ENCODE results near the gene GGTA1.

- no peak for TF ChIP-seq CTCF (IDR thresholded peaks at IDR 0.05; ENCODE audit: low read depth, low read length, poor library complexity, severe bottlenecking)
- TF ChIP-seq EZH2phosphoT487 (IDR thresholded peaks at IDR 0.05; ENCODE audit: borderline replicate concordance, low read length), result no peak
These were observed 42.4 kb upstream of the GGTA1 start for GRCh38 chr9:121542025-121542424.

All from DOHH2 (cell line).